Renal cortical epithelial cell (primary cell): ENCODE measurements around the gene CAPN7. TPM values are rescaled to one million over a fixed set of nuclear protein-coding genes. Genes with fewer than 3 reads are reported as not detected.

Experiments
- DNase-seq: peaks from one replicate; pipeline ENCODE4 v3.0.0-alpha.2; 2011; ENCODE audit warnings: low read depth
- total RNA-seq: library from RNA; depleted of rRNA; stranded (reverse); fragments of >200 nt; gene quantifications from 2 replicates; pipeline ENCODE4 v1.2.3, GENCODE V29; 2014

Gene CAPN7
- total RNA-seq, 1 donor from 2014 or later = 46.8 TPM

- no peak for DNase-seq
These were observed 6.4 kb upstream of the CAPN7 start for GRCh38 chr3:15199493-15200105.

- peak; percentile 31 for DNase-seq
These were observed 2.0 kb upstream of the CAPN7 start for GRCh38 chr3:15204005-15204404.

- DNase-seq = no peak
These were observed 538 bp upstream of the CAPN7 start for GRCh38 chr3:15205482-15205933.

- DNase-seq = peak; percentile 61
These were observed 873 bp downstream of the CAPN7 start for GRCh38 chr3:15206662-15207576.

- DNase-seq = no peak
These were observed 1.9 kb downstream of the CAPN7 start for GRCh38 chr3:15207836-15208504.

GRCh38 chr3:15211937-15212336, 5.9 kb downstream of the CAPN7 start:
- no peak for DNase-seq

GRCh38 chr3:15214758-15215157, 8.7 kb downstream of the CAPN7 start:
- DNase-seq = no peak

GRCh38 chr3:15215996-15216395, 9.9 kb downstream of the CAPN7 start:
- DNase-seq = no peak

- no peak for DNase-seq
These were observed 10.5 kb downstream of the CAPN7 start for GRCh38 chr3:15216501-15216900.

GRCh38 chr3:15217011-15217671, 11.1 kb downstream of the CAPN7 start:
- DNase-seq = no peak

GRCh38 chr3:15217841-15218267, 11.8 kb downstream of the CAPN7 start:
- DNase-seq = no peak

- no peak for DNase-seq
These were observed 12.6 kb downstream of the CAPN7 start for GRCh38 chr3:15218689-15219088.

GRCh38 chr3:15220056-15220455, 14.0 kb downstream of the CAPN7 start:
- no peak for DNase-seq

- no peak for DNase-seq
These were observed 14.6 kb downstream of the CAPN7 start for GRCh38 chr3:15220661-15221060.

GRCh38 chr3:15221574-15222217, 15.7 kb downstream of the CAPN7 start:
- no peak for DNase-seq

- no peak for DNase-seq
These were observed 17.9 kb downstream of the CAPN7 start for GRCh38 chr3:15223685-15224572.

- no peak for DNase-seq
These were observed 22.1 kb downstream of the CAPN7 start for GRCh38 chr3:15228147-15228546.

- no peak for DNase-seq
These were observed 23.2 kb downstream of the CAPN7 start for GRCh38 chr3:15229262-15229661.

GRCh38 chr3:15241341-15241740, 35.3 kb downstream of the CAPN7 start:
- DNase-seq = no peak

- DNase-seq = no peak
These were observed 37.9 kb downstream of the CAPN7 start for GRCh38 chr3:15243822-15244482.
